T-helper 2 cell treated with Interferon-gamma antibody and Interleukin-4, amounts not matched to agents 5 μg/mL and 100 μg/mL, for 36 hours (primary cell): ENCODE measurements around the gene ADCY10.
"Not testable (repeated sequence)": the region's sequence is repeated elsewhere in the genome, so short reads cannot be mapped to it uniquely, and the experiment has no call there.

Experiments
- DNase-seq: peaks from one replicate; pipeline ENCODE4 v3.0.0; 2021; ENCODE audit warnings: low spot score
- H3K27ac Mint-ChIP-seq: one replicate; pipeline ENCODE4 v1.8.0; 2021; ENCODE audit warnings: mild to moderate bottlenecking, mixed read lengths
- H3K27me3 Mint-ChIP-seq: one replicate; pipeline ENCODE4 v1.8.0; 2021; ENCODE audit warnings: low read depth, mixed read lengths
- H3K36me3 Mint-ChIP-seq: one replicate; pipeline ENCODE4 v1.8.0; 2021; ENCODE audit warnings: low read depth, mixed read lengths
- H3K4me1 Mint-ChIP-seq: one replicate; pipeline ENCODE4 v1.8.0; 2021; ENCODE audit warnings: low read depth, mixed read lengths
- H3K4me3 Mint-ChIP-seq: one replicate; pipeline ENCODE4 v1.8.0; 2022; ENCODE audit warnings: mild to moderate bottlenecking, moderate library complexity, mixed read lengths
- H3K9me3 Mint-ChIP-seq: one replicate; pipeline ENCODE4 v1.8.0; 2021; ENCODE audit warnings: mixed read lengths

ADCY10 gene

DNA sequence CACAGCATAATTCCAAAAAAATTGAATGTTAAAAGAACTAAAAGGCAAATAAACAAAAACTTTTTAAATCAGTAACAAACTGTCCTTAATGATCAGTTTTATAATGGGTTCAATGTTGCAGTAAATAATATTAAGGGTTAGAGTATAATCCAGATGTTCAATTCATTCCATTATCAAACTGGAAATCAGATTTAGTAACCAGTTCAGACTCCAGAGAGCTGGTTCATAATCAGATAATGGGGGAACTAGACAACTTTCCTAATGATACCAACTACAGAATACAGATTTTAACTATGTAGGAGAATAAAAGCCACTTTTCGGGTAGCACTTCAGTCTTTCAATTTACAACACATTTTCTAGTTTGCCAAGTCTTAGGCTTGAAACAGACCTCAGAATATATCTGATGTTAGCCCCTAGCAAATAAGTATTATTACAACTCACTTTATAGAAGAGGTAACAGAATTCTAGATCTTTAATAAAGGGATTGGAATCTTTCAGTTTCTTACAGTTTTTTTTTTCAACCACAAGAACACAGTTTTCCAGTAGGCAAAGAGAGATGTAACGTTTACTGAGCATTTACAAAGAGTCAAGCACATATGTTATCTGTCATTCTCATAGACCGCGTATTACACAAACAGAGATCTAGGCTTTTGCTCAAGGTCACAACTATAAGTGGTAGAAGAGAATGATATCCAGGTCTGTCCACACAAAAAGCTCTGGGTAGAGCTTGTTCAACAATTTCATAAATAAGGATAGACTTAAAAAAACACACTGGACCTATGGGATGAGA is 20.7 kb upstream of the ADCY10 start:
- no peak for DNase-seq

DNA sequence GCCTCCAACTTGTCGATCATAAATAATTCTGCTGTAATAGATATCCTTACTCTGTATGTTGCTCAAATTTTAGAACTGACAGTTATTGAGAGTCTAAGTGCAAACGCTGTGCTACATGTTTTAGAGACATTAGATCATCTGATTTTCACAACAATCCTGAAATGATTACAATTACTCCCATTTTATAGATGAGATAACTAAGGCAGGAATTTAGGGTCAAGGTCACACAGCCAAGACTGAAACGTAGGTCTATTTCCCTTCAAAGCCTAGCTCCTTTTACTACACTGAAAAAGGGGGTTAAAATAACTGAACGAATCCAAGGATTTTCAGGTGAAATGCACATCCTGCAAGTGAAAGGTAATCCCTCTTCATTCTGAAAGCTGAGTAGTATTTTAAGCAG is 19.9 kb upstream of the ADCY10 start:
- Mint-ChIP-seq H3K4me1 (peaks cover 25% of the 10 kb centered on the region), H3K4me3 (peak overlapping the region; percentile 90), H3K9me3 (no peaks in the 10 kb centered on the region), H3K27ac (no peak overlapping the region), H3K27me3 (no peaks in the 10 kb centered on the region), H3K36me3 (peaks cover 5% of the 10 kb centered on the region)
- no peak for DNase-seq

More for the DNA sequence above, 20.7 kb upstream of the ADCY10 start:
- Mint-ChIP-seq H3K9me3 (no peaks in the 10 kb centered on the region), H3K4me1 (peaks cover 25% of the 10 kb centered on the region), H3K36me3 (peaks cover 5% of the 10 kb centered on the region), H3K27me3 (no peaks in the 10 kb centered on the region), H3K4me3 (peak overlapping the region; percentile 90), H3K27ac (peak overlapping the region; percentile 97)

DNA sequence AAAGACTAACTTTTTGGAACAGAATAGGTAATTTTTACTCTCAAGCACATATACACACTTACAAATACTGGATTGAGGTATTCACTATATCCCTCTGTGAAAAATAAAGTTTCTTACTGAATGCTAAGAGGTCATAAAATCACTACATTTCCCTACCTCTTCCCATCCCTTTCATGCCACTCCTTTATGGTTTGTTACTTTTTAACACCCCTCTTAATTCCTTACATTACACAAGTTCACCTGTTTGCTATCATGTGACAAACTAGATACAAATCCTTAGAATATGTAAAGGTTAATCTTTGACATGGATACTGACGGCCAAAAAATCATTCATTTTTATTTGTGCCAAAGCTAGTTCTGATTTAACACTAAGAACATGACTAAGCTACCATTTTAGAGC is 15.8 kb upstream of the ADCY10 start:
- no peak for DNase-seq
- H3K36me3 Mint-ChIP-seq, result peaks cover 1% of the 10 kb centered on the region
- H3K4me3 Mint-ChIP-seq, result no peak overlapping the region
- H3K4me1 Mint-ChIP-seq, result peaks cover 17% of the 10 kb centered on the region
- H3K27me3 Mint-ChIP-seq, result no peaks in the 10 kb centered on the region
- no peaks in the 10 kb centered on the region for H3K9me3 Mint-ChIP-seq
- no peak overlapping the region for H3K27ac Mint-ChIP-seq

DNA sequence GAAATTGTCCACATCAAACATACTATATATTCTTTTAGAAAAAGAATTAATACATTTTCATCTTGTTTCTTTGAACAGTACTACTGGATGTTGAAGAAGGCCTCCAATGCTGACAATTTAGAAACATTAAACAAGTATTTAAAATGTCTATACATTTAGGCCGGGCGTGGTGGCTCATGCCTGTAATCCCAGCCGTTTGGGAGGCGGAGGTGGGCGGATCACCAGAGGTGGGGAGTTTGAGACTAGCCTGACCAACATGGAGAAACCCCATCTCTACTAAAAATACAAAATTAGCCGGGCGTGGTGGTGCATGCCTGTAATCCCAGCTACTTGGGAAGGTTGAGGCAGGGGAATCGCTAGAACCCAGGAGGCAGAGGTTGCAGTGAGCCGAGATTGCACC is 15.0 kb upstream of the ADCY10 start:
- not testable (repeated sequence) for H3K36me3 Mint-ChIP-seq, H3K4me3 Mint-ChIP-seq, H3K9me3 Mint-ChIP-seq, H3K27ac Mint-ChIP-seq, H3K27me3 Mint-ChIP-seq, DNase-seq, H3K4me1 Mint-ChIP-seq

DNA sequence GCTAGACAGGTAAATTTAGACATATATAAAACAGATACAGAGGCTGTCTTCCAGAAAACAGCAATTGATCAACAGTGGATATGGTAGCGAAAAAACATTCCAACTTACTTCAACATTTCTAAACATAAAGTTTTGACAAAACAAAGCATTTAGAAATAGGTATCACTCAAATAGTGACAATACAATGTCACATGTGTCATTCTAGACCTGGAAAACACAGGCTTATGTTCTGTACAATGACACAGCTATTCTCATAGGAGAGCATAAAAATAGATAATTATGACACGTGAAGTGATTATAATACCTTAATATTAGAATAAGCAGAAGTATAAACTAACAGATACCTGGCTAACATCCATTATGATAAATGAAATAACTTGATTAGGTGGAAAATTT is 14.5 kb upstream of the ADCY10 start:
- DNase-seq, result no peak
- no peak overlapping the region for H3K27ac Mint-ChIP-seq
- H3K4me1 Mint-ChIP-seq, result peaks cover 5% of the 10 kb centered on the region
- no peak overlapping the region for H3K4me3 Mint-ChIP-seq
- no peaks in the 10 kb centered on the region for H3K9me3 Mint-ChIP-seq
- H3K27me3 Mint-ChIP-seq, result no peaks in the 10 kb centered on the region
- H3K36me3 Mint-ChIP-seq, result no peaks in the 10 kb centered on the region

DNA sequence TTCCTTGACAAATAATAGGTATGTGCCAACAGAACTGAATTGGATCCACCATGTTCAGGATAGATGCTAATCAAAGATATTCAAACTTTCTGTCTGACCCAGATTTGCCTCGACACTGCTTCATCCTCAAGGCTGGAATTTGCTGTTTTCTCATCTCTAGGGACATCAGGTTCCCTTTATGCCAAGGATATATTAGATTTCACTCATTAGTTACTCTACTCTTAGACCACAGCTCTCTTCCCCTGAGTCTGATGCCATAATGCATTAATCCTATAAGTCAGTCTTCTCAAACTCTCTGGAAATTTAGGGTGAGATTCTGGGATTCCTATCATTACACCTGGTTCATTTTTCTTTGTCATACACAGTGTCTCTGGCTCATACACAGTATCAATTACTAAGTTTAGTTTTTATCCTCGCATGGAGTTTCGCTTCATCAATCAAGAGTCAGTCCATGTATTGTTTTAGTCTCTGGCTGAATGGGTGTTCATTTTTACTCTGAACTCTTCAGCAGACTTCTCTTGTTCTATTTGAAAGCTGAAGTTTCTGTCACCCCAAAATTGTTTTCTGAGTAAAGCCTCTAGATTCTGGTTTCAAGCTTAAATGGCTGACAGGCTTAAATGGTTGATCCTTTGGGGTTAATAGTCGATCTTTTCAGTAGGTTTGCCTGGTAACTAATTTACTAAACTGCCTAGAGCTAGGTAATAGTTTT is 13.3 kb upstream of the ADCY10 start:
- H3K36me3 Mint-ChIP-seq, result peaks cover 4% of the 10 kb centered on the region
- H3K4me3 Mint-ChIP-seq, result no peak overlapping the region
- H3K27ac Mint-ChIP-seq, result no peak overlapping the region
- no peaks in the 10 kb centered on the region for H3K4me1 Mint-ChIP-seq
- no peaks in the 10 kb centered on the region for H3K9me3 Mint-ChIP-seq
- no peaks in the 10 kb centered on the region for H3K27me3 Mint-ChIP-seq
- no peak for DNase-seq

DNA sequence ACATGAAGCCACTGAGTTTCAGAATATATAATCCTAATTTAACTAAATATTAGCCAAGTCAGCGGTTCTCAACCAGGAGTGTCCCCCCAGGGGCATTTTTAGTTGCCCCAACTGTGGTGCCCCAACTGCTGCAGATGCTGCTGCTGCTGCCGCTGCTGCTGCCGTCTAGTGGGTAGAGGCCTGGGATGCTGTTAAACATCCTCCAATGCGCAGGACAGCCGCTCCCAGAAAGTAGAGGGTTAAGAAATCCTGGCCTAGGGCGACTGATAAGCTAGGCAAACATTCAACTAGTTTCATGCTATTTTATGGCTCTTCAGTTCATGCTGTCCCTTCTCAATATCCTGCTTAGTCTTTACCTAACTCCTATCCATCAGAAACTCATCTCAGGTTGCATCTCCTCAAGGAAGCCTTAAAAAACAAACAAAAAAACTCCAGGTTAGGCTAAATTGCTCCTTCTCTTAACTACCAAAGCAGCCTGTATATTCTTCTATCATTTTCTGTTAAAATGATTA is 12.6 kb upstream of the ADCY10 start:
- DNase-seq, result no peak
- Mint-ChIP-seq H3K4me3 (no peak overlapping the region), H3K4me1 (peaks cover 3% of the 10 kb centered on the region), H3K27me3 (no peaks in the 10 kb centered on the region), H3K36me3 (peaks cover 4% of the 10 kb centered on the region), H3K27ac (no peak overlapping the region), H3K9me3 (no peaks in the 10 kb centered on the region)

DNA sequence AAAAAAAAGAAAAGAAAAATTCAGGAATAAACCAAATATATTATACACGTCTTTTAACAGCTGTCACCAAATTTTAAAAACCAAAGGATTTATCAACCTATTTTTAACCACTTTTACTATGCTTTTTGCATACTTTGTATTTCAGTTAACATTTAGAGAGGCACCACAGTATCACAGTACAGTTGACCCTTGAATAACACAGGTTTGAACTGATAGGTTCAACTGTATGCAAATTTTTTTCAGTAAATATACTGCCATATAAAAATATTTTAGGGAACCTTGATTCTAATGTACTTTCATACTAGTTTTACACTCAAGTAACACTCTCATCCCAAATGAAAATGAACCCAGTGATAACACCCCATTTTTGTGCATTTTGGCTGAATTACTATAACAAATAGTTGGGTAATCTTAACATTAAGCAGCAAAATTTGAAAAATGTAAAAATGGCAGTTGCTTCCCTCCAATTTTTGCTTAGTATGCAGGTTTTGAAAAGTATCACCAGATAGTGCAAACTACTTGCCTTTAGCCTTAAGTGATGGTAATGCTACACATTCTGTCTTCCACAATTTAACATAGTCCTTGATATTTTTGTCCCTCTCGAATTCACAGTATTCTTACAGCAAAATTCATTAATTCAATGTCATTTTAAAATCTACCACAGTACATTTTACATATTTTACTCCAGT is 10.8 kb upstream of the ADCY10 start:
- DNase-seq, result no peak
- Mint-ChIP-seq H3K4me3 (no peak overlapping the region), H3K36me3 (peaks cover 4% of the 10 kb centered on the region)

DNA sequence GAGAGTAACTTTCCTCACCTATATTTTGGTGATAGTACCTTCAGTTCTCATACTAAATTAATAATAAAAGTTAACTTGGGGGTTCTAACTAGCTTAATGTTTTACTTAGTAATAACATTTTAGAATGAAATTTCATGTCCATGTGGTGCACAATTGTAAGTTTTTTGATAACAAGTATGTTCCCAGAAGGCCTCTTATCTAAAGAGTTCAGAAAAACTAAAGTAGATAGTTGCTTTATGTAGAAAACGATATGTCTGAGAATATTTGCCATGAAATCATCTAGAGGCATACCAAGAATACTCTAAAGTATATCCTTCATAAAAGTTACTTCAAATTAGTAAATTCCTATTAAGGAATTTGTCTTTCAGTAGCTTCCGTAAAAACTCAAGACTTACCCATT is 10.2 kb upstream of the ADCY10 start:
- no peak for DNase-seq
- H3K27me3 Mint-ChIP-seq, result no peaks in the 10 kb centered on the region
- peaks cover 6% of the 10 kb centered on the region for H3K36me3 Mint-ChIP-seq
- no peak overlapping the region for H3K27ac Mint-ChIP-seq
- H3K9me3 Mint-ChIP-seq, result no peaks in the 10 kb centered on the region
- H3K4me3 Mint-ChIP-seq, result no peak overlapping the region
- H3K4me1 Mint-ChIP-seq, result peaks cover 3% of the 10 kb centered on the region

More for the DNA sequence above, 10.8 kb upstream of the ADCY10 start:
- Mint-ChIP-seq H3K4me1 (peaks cover 3% of the 10 kb centered on the region), H3K27ac (no peak overlapping the region), H3K27me3 (no peaks in the 10 kb centered on the region), H3K9me3 (no peaks in the 10 kb centered on the region)

DNA sequence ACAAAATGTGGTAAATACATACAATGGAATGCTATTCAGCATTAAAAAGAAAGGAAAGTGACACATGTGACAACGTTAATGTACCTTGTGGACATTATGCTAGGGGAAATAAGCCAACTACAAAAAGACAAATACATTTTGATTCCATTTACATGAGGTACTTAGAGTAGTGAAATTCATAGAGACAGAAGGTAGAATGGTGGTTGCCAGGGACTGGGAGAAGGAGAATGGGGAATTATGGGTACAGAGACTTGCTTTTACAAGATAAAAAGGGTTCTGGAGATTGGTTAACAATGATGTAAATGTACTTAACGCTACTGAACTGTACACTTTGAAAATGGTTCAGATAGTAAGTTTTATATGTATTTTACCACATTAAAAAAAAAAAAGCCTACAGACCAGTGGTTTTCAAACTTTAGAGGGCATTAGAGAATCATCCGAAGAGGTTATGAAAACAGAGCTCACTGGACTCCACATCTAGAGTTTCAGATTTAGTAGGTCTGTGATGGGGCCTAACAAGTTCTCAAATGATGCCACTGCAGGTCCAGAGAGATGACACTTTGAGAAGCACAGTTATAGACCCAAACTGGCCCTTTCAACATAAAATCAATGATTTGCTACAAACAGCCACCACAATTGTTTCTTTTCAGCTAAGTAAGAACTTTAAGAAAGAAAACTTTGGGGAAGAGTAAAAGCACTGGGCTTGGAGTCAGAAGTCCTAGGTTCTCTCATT is 9.6 kb upstream of the ADCY10 start:
- DNase-seq, result no peak
- Mint-ChIP-seq H3K36me3 (peaks cover 7% of the 10 kb centered on the region), H3K4me3 (no peak overlapping the region), H3K27me3 (no peaks in the 10 kb centered on the region), H3K9me3 (no peaks in the 10 kb centered on the region), H3K27ac (no peak overlapping the region), H3K4me1 (peaks cover 3% of the 10 kb centered on the region)

DNA sequence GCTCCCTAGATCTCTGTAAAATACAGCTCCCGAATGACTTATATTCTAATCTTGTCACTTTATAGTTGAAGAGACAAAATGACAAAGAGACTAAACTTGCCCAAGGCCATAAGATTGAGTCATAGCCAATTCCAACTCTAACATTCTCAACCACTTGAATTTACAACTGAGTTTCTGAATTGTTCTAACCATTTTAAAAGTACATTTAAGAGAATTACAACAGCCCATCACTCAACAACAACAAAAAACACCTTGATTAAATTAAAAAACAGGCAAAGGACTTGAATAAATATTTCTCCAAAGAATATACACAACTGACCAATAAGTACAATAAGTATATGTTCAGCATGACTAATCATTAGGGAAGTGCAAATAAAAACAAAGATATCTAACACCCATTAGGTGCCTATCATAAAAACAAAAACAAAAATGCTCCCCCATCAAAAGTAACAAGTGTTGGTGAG is 8.7 kb upstream of the ADCY10 start:
- no peaks in the 10 kb centered on the region for H3K9me3 Mint-ChIP-seq
- peaks cover 14% of the 10 kb centered on the region for H3K36me3 Mint-ChIP-seq
- H3K27me3 Mint-ChIP-seq, result no peaks in the 10 kb centered on the region
- H3K4me3 Mint-ChIP-seq, result no peak overlapping the region
- DNase-seq, result no peak
- peaks cover 3% of the 10 kb centered on the region for H3K4me1 Mint-ChIP-seq
- H3K27ac Mint-ChIP-seq, result no peak overlapping the region

DNA sequence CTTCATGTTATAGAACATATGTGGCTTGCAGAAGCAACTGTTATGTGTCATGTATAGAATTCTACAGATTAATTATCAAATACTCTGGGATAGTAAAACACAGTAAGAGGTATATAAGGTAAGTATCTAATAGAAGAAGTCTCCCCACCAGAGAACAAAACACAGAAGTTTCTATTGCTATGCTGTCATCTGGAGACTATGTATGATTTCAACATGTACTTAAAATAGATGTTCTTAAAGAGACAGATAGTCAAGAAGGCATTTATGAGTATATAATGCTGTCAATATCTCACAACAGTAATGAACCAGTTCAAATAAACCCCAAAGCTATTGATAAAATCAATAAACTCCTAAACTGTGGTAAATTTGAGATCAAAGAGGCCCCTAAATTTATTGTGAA is 8.1 kb upstream of the ADCY10 start:
- Mint-ChIP-seq H3K27me3 (no peaks in the 10 kb centered on the region), H3K9me3 (no peaks in the 10 kb centered on the region), H3K4me3 (no peak overlapping the region), H3K4me1 (peaks cover 3% of the 10 kb centered on the region), H3K36me3 (peaks cover 14% of the 10 kb centered on the region), H3K27ac (no peak overlapping the region)
- DNase-seq, result no peak

DNA sequence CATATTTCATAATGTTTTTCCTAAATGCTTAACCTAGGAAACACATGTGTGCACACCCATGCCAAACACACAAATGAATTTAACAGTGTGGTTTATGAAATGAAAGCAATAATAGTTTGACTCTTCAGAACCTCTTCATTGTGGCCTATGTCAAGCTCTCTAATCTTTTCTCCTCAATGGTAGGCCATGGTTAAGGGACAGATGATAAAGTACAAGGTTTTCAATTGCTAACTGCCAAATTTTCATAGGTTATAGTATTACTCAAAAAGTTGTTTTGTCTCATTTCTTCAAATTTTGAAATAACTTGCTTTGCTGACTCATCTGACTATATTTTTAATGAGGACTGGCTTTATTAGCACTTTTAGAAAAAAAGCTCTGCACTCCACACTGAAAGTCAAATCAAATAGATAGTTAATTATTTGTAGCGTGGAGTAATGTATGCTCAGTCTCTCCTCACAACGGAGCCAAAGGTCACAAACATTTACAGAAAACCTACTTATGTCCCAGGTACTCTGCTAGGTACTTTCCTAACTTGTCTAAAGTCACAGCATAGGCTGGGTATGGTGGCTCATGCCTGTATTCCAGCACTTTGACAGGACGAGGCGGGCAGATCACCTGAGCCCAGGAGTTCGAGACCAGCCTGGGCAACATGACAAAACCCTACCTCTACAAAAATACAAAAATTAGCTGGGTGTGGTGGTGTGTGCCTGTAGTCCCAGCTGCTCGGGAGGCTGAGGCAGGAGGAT is 3.0 kb upstream of the ADCY10 start:
- no peak for DNase-seq
- Mint-ChIP-seq H3K36me3 (peaks cover 15% of the 10 kb centered on the region), H3K27me3 (no peaks in the 10 kb centered on the region), H3K27ac (no peak overlapping the region), H3K4me3 (no peak overlapping the region), H3K4me1 (peaks cover 1% of the 10 kb centered on the region), H3K9me3 (no peaks in the 10 kb centered on the region)
